Vagina (tissue), 2 donors: ENCODE data around the gene TDRD3. TPM values are rescaled to one million over a fixed set of nuclear protein-coding genes. Genes with fewer than 3 reads are reported as not detected.

ENCODE experiments used
- DNase-seq, 2 donors: peaks; one replicate each; pipeline ENCODE4 v3.0.0-alpha.2; 2017; ENCODE audit errors: extremely low spot score in 2 of 2
- H3K27ac ChIP-seq: fragments of 200-600 bp; sonication (generic); one replicate; pipeline ENCODE4 v1.5.1; 2019
- H3K27me3 ChIP-seq: fragments of 200-600 bp; sonication (generic); one replicate; pipeline ENCODE4 v1.5.1; 2019
- H3K36me3 ChIP-seq, 2 donors: fragments of 200-600 bp; sonication (generic); one replicate each; pipeline ENCODE4 v1.5.1; 2017 to 2019
- H3K4me1 ChIP-seq: fragments of 200-600 bp; sonication (generic); one replicate; pipeline ENCODE4 v1.5.1; 2019
- H3K4me3 ChIP-seq, 2 donors: fragments of 200-600 bp; sonication (generic); 1 replicate in 1 of 2; 2 replicates in 1 of 2; pipeline ENCODE4 v1.5.1; 2016 to 2019
- H3K9me3 ChIP-seq: fragments of 200-600 bp; sonication (generic); one replicate; pipeline ENCODE4 v1.5.1; 2019
- POLR2A ChIP-seq, 2 donors: fragments of 450-650 bp; IDR thresholded peaks; one replicate each; pipeline ENCODE4 v1.6.1; 2017; ENCODE audit warnings: antibody characterized with exemption in 2 of 2, mild to moderate bottlenecking in 2 of 2, moderate library complexity in 2 of 2
- POLR2AphosphoS5 ChIP-seq, 2 donors: sonication (generic); formaldehyde crosslinking; IDR thresholded peaks; one replicate each; pipeline ENCODE4 v1.9.0; 2017; ENCODE audit warnings: antibody characterized with exemption in 2 of 2, mild to moderate bottlenecking in 2 of 2, low read depth in 1 of 2; ENCODE audit not compliant: insufficient read depth in 1 of 2
- intact Hi-C: fragments of 100-400 bp; cut with DNase I; formaldehyde crosslinking; loops from one replicate; pipeline ENCODE4 v1.15.1; 2023
- total RNA-seq: library from RNA; depleted of rRNA; stranded (reverse); fragments of >200 nt; gene quantifications from one replicate; pipeline ENCODE4 v1.2.3, GENCODE V29; 2016
- TF ChIP-seq, protein P1 (sequence below), 3 experiments: fragments of 450-650 bp in 2 of 3; fragments of 200-600 bp in 1 of 3; sonication (generic) in 1 of 3; IDR thresholded peaks; one replicate each; pipeline ENCODE4 v1.5.1; 2017 to 2019; ENCODE audit warnings: antibody characterized with exemption in 3 of 3, mild to moderate bottlenecking in 2 of 3, moderate library complexity in 2 of 3

The TDRD3 gene
- total RNA-seq, 1 donor from 2014 or later, result 24.6 TPM

DNA sequence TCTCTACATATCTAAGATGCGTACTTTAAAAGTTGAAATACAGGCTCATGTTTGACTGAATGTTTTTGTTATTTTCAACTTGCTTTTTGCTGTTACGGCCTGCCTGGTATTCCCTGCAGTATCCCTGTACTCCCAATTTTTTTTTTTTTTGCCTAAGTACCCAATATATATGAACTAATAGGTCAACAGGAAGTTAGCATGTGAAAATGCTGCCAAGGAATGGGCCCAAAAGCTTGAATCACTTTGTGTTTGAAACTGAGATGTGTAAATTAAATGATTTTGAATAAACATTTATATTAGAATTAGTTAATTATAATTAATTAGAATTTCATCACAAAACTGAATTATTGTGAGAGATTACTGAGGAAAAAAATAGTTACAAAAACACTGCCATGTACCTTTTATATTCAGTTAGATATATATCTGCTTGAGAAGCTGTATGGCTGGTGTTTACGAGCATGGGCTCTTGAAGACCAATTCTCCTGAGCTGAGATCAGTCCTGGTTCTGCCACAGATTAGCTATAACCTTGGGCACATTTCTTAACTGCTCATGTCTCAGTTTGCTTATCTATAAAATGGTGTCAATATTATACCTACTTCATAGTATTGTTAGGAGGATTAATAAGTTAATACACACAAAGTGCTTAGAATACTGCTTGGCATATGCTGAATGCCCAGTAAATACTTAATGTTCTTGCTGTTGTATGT, 16.0 kb downstream of the TDRD3 start:
- TF ChIP-seq, protein P1, sequence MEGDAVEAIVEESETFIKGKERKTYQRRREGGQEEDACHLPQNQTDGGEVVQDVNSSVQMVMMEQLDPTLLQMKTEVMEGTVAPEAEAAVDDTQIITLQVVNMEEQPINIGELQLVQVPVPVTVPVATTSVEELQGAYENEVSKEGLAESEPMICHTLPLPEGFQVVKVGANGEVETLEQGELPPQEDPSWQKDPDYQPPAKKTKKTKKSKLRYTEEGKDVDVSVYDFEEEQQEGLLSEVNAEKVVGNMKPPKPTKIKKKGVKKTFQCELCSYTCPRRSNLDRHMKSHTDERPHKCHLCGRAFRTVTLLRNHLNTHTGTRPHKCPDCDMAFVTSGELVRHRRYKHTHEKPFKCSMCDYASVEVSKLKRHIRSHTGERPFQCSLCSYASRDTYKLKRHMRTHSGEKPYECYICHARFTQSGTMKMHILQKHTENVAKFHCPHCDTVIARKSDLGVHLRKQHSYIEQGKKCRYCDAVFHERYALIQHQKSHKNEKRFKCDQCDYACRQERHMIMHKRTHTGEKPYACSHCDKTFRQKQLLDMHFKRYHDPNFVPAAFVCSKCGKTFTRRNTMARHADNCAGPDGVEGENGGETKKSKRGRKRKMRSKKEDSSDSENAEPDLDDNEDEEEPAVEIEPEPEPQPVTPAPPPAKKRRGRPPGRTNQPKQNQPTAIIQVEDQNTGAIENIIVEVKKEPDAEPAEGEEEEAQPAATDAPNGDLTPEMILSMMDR (IDR thresholded peaks at IDR 0.05), result no peak
- no peak for TF ChIP-seq POLR2AphosphoS5 (IDR thresholded peaks at IDR 0.05; ENCODE audit: insufficient read depth in 1 of 2, low read depth in 1 of 2)
- TF ChIP-seq POLR2A (IDR thresholded peaks at IDR 0.05), result no peak
- Histone ChIP-seq H3K36me3 (no peaks in the 10 kb centered on the region), H3K27ac (no peak overlapping the region), H3K4me1 (peaks cover 24% of the 10 kb centered on the region), H3K9me3 (no peaks in the 10 kb centered on the region), H3K4me3 (no peak overlapping the region), H3K27me3 (no peaks in the 10 kb centered on the region)
- no peak for DNase-seq
- intact Hi-C loops, result no loop called here

GRCh38 chr13:60414177-60414576, 17.2 kb downstream of the TDRD3 start:
- H3K36me3 ChIP-seq, result no peaks in the 10 kb centered on the region
- no peak overlapping the region for H3K27ac ChIP-seq
- H3K4me3 ChIP-seq, result no peak overlapping the region
- peaks cover 24% of the 10 kb centered on the region for H3K4me1 ChIP-seq
- no peak for TF ChIP-seq POLR2AphosphoS5 (IDR thresholded peaks at IDR 0.05; ENCODE audit: insufficient read depth in 1 of 2, low read depth in 1 of 2)
- TF ChIP-seq, protein P1 (IDR thresholded peaks at IDR 0.05), result no peak
- no peak for DNase-seq
- intact Hi-C loops, result no loop called here
- H3K9me3 ChIP-seq, result no peaks in the 10 kb centered on the region
- H3K27me3 ChIP-seq, result no peaks in the 10 kb centered on the region

GRCh38 chr13:60417734-60418133, 20.7 kb downstream of the TDRD3 start:
- intact Hi-C loops, result no loop called here
- Histone ChIP-seq H3K9me3 (no peaks in the 10 kb centered on the region), H3K4me3 (no peak overlapping the region), H3K27me3 (no peaks in the 10 kb centered on the region), H3K4me1 (peaks cover 5% of the 10 kb centered on the region), H3K27ac (no peak overlapping the region), H3K36me3 (no peaks in the 10 kb centered on the region)
- DNase-seq, result no peak
- TF ChIP-seq, protein P1 (IDR thresholded peaks at IDR 0.05), result no peak
- no peak for TF ChIP-seq POLR2A (IDR thresholded peaks at IDR 0.05)
- TF ChIP-seq POLR2AphosphoS5 (IDR thresholded peaks at IDR 0.05; ENCODE audit: insufficient read depth in 1 of 2, low read depth in 1 of 2), result no peak

- TF ChIP-seq, protein P1 (IDR thresholded peaks at IDR 0.05), result no peak
- TF ChIP-seq POLR2AphosphoS5 (IDR thresholded peaks at IDR 0.05; ENCODE audit: insufficient read depth in 1 of 2, low read depth in 1 of 2) (no peak), POLR2A (IDR thresholded peaks at IDR 0.05) (no peak)
- DNase-seq, result no peak
- no peaks in the 10 kb centered on the region for H3K36me3 ChIP-seq
- H3K4me3 ChIP-seq, result no peak overlapping the region
- H3K27ac ChIP-seq, result no peak overlapping the region
- intact Hi-C loops, result no loop called here
- no peaks in the 10 kb centered on the region for H3K4me1 ChIP-seq
- no peaks in the 10 kb centered on the region for H3K27me3 ChIP-seq
- H3K9me3 ChIP-seq, result no peaks in the 10 kb centered on the region
These were observed 21.9 kb downstream of the TDRD3 start for GRCh38 chr13:60418954-60419353.

DNA sequence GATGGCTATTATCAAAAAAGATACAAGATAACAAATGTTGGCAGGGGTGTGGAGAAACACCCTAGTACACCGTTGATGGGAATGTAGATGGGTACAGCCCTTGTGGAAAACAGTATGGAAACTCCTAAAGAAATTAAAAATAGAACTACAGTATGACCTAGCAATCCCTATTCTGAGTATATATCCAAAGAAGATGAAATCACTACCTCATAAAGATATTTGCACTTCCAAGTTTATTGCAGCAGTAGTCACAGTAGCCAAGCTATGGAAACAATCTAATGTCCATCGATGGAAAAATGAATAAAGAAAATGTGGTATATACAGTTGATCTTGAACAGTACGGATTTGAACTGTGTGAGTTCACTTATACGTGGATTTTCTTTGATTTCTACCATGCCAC, 28.3 kb downstream of the TDRD3 start:
- TF ChIP-seq POLR2A (IDR thresholded peaks at IDR 0.05) (no peak), POLR2AphosphoS5 (IDR thresholded peaks at IDR 0.05; ENCODE audit: insufficient read depth in 1 of 2, low read depth in 1 of 2) (no peak)
- TF ChIP-seq, protein P1 (IDR thresholded peaks at IDR 0.05), result no peak
- DNase-seq, result no peak
- intact Hi-C loops, result no loop called here
- no peaks in the 10 kb centered on the region for H3K27me3 ChIP-seq
- H3K27ac ChIP-seq, result no peak overlapping the region
- H3K36me3 ChIP-seq, result no peaks in the 10 kb centered on the region
- H3K4me1 ChIP-seq, result no peaks in the 10 kb centered on the region
- no peak overlapping the region for H3K4me3 ChIP-seq
- no peaks in the 10 kb centered on the region for H3K9me3 ChIP-seq
